Tibial nerve (tissue), 4 donors: ENCODE measurements around the gene KLHL9. TPM values are rescaled to one million over a fixed set of nuclear protein-coding genes. Genes with fewer than 3 reads are reported as not detected.

Experiments
- DNase-seq, 2 donors: peaks; one replicate each; pipeline ENCODE4 v3.0.0-alpha.2; 2019; ENCODE audit warnings: low spot score in 2 of 2
- H3K27ac ChIP-seq, 4 donors: fragments of 200-600 bp; sonication (generic) in 3 of 4; one replicate each; pipeline ENCODE4 v1.5.1; 2017 to 2019; ENCODE audit warnings: mild to moderate bottlenecking in 1 of 4
- H3K27me3 ChIP-seq, 2 donors: fragments of 200-600 bp; sonication (generic) in 1 of 2; one replicate each; pipeline versions ENCODE4 v1.5.1 to v1.6.0; 2017 to 2019
- H3K36me3 ChIP-seq, 3 donors: fragments of 200-600 bp; sonication (generic); one replicate each; pipeline ENCODE4 v1.5.1; 2018 to 2019
- H3K4me1 ChIP-seq, 4 donors: fragments of 200-600 bp; sonication (generic) in 3 of 4; one replicate each; pipeline ENCODE4 v1.5.1; 2017 to 2019
- H3K4me3 ChIP-seq, 4 donors: fragments of 200-600 bp; sonication (generic) in 3 of 4; one replicate each; pipeline ENCODE4 v1.5.1; 2017 to 2019; ENCODE audit warnings: mild to moderate bottlenecking in 1 of 4, moderate library complexity in 1 of 4
- H3K9me3 ChIP-seq, 4 donors: fragments of 200-600 bp; sonication (generic) in 3 of 4; one replicate each; pipeline ENCODE4 v1.5.1; 2017 to 2019
- CTCF ChIP-seq, 5 experiments: fragments of 200-600 bp in 3 of 5; fragments of 450-650 bp in 2 of 5; sonication (generic) in 3 of 5; IDR thresholded peaks; one replicate each; pipeline ENCODE4 v1.5.1; 2016 to 2019; ENCODE audit warnings: antibody characterized with exemption in 5 of 5, mild to moderate bottlenecking in 3 of 5, moderate library complexity in 2 of 5
- EP300 ChIP-seq, 2 donors: sonication (generic); formaldehyde crosslinking; IDR thresholded peaks; one replicate each; pipeline ENCODE4 v1.6.1; 2017; ENCODE audit warnings: antibody characterized with exemption in 2 of 2, mild to moderate bottlenecking in 1 of 2
- POLR2A ChIP-seq, 2 donors: fragments of 450-650 bp; IDR thresholded peaks; one replicate each; pipeline ENCODE4 v1.6.1; 2017; ENCODE audit warnings: antibody characterized with exemption in 2 of 2, mild to moderate bottlenecking in 2 of 2, moderate library complexity in 2 of 2
- WGBS, 2 donors: methylation state at CpG; one replicate each; pipeline ENCODE4 v1.1.5; 2018; 5-methylcytosine and 5-hydroxymethylcytosine counted together
- total RNA-seq, 4 donors: library from RNA; depleted of rRNA; stranded (reverse); fragments of >200 nt; gene quantifications; one replicate each; pipeline ENCODE4 v1.1.0, GENCODE V29; 2016

Gene KLHL9
- total RNA-seq, 4 donors from 2014 or later, result 19.8 to 30.2 (median 25.7) TPM

GRCh38 chr9:21326526-21327139, 8.6 kb downstream of the KLHL9 start:
- H3K4me1 ChIP-seq, result peaks cover 0 to 63% (median 17%) of the 10 kb centered on the region in 4 donors
- H3K27ac ChIP-seq, result no peak overlapping the region
- TF ChIP-seq CTCF (IDR thresholded peaks at IDR 0.05) (peak; percentile 50 to 73 (median 55)), POLR2A (IDR thresholded peaks at IDR 0.05) (no peak)
- H3K9me3 ChIP-seq, result no peaks in the 10 kb centered on the region
- H3K4me3 ChIP-seq, result no peak overlapping the region
- DNase-seq, result no peak
- no peaks in the 10 kb centered on the region for H3K27me3 ChIP-seq
- H3K36me3 ChIP-seq, result peaks cover 0 to 33% (median 0%) of the 10 kb centered on the region in 3 donors
- 34 to 36% methylated on average over 2 of the region's 2 CpGs for WGBS, 2 donors

- no peaks in the 10 kb centered on the region for H3K27me3 ChIP-seq
- H3K9me3 ChIP-seq, result no peaks in the 10 kb centered on the region
- peaks cover 0 to 37% (median 2%) of the 10 kb centered on the region in 4 donors for H3K4me1 ChIP-seq
- H3K4me3 ChIP-seq, result no peak overlapping the region
- WGBS, 2 donors, result 80 to 81% methylated on average over 4 of the region's 4 CpGs
- peaks cover 0 to 40% (median 0%) of the 10 kb centered on the region in 3 donors for H3K36me3 ChIP-seq
- H3K27ac ChIP-seq, result no peak overlapping the region
- DNase-seq, result no peak
- TF ChIP-seq EP300 (IDR thresholded peaks at IDR 0.05) (no peak), CTCF (IDR thresholded peaks at IDR 0.05) (no peak), POLR2A (IDR thresholded peaks at IDR 0.05) (no peak)
These were observed 11.2 kb downstream of the KLHL9 start for GRCh38 chr9:21324047-21324446.

DNA sequence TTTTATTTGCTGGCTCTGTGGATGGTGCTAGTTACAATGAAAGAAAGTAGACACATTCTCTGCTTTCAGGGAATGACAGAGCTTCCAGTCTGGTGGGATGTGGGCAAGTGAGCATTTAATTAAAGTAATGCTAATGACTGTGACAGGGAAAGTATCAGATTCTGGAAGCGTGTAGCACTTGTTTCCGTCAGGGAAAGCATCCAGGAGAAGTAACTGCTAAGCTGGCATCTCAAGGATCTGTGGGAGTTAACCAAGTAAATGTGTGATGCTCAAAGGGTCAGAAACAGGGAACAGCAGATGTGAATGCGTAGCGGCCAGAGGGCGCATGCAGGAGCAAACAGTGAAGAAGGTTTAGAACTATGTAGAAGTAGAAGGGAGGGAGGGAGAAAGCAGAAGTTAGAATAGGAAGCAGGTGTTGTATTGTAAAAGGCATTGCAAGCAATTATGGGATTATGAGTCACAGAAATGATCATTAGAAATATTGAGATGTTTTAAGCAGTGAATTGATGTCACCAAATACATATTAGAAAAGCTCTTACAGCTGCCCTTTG, 12.2 kb downstream of the KLHL9 start:
- Histone ChIP-seq H3K27ac (no peak overlapping the region), H3K36me3 (peaks cover 0 to 40% (median 0%) of the 10 kb centered on the region in 3 donors), H3K9me3 (no peaks in the 10 kb centered on the region), H3K27me3 (no peaks in the 10 kb centered on the region), H3K4me1 (peaks cover 0 to 33% (median 0%) of the 10 kb centered on the region in 4 donors), H3K4me3 (no peak overlapping the region)
- no peak for DNase-seq
- WGBS, 2 donors, result 82 to 88% methylated on average over 5 of the region's 5 CpGs
- TF ChIP-seq POLR2A (IDR thresholded peaks at IDR 0.05) (no peak), CTCF (IDR thresholded peaks at IDR 0.05) (no peak), EP300 (IDR thresholded peaks at IDR 0.05) (no peak)

DNA sequence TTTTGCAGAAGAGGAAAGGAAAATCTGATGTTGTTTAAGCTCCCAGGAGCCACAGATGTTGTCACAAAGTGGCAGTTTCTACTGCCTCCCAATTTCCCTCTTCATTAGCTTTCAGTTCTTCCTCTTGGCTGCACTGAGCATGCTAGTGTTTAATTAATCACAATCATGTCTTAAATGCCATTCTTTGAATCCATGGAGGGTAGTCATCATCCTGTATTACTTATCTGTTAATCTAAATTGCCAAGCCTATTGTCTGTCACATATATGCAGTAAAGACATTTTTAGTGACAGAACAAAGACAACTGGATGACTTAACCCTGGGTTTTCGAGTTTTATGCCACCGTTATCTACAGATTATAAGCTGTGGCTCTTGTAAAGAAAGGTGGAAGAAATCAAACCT, 14.7 kb downstream of the KLHL9 start:
- TF ChIP-seq EP300 (IDR thresholded peaks at IDR 0.05), result no peak
- no peak for TF ChIP-seq CTCF (IDR thresholded peaks at IDR 0.05)
- TF ChIP-seq POLR2A (IDR thresholded peaks at IDR 0.05), result no peak
- DNase-seq, result no peak
- Histone ChIP-seq H3K27ac (no peak overlapping the region), H3K4me3 (no peak overlapping the region), H3K36me3 (peaks cover 0 to 40% (median 0%) of the 10 kb centered on the region in 3 donors), H3K4me1 (peaks cover 0 to 27% (median 0%) of the 10 kb centered on the region in 4 donors), H3K27me3 (no peaks in the 10 kb centered on the region), H3K9me3 (no peaks in the 10 kb centered on the region)
- WGBS, 2 donors, result 68 to 81% methylated on average over 2 of the region's 2 CpGs
